GM19351 (cell line): ENCODE measurements around the gene EPHA4.

Source experiments
- ATAC-seq: cut with Tn5 transposase; IDR thresholded peaks from one replicate; pipeline ENCODE4 v1.9.1; 2021; ENCODE audit warnings: mild to moderate bottlenecking, moderate library complexity; ENCODE audit not compliant: unreplicated experiment

The EPHA4 gene

GRCh38 chr2:221410487-221410886 is 161.6 kb downstream of the EPHA4 start:
- no peak for ATAC-seq

- no peak for ATAC-seq
These were observed 164.3 kb downstream of the EPHA4 start for GRCh38 chr2:221407765-221408164.

GRCh38 chr2:221405521-221405920 is 166.6 kb downstream of the EPHA4 start:
- ATAC-seq, result no peak

- ATAC-seq, result no peak
These were observed 170.0 kb downstream of the EPHA4 start for GRCh38 chr2:221402072-221402471.

GRCh38 chr2:221400411-221400810 is 171.7 kb downstream of the EPHA4 start:
- ATAC-seq, result no peak

GRCh38 chr2:221399183-221399582 is 172.9 kb downstream of the EPHA4 start:
- ATAC-seq, result no peak

- ATAC-seq, result no peak
These were observed 174.9 kb downstream of the EPHA4 start for GRCh38 chr2:221397187-221397586.

GRCh38 chr2:221392228-221392881 is 179.7 kb downstream of the EPHA4 start:
- ATAC-seq, result no peak

GRCh38 chr2:221390878-221391277 is 181.2 kb downstream of the EPHA4 start:
- no peak for ATAC-seq

GRCh38 chr2:221389904-221390303 is 182.2 kb downstream of the EPHA4 start:
- ATAC-seq, result no peak

- no peak for ATAC-seq
These were observed 182.7 kb downstream of the EPHA4 start for GRCh38 chr2:221389421-221389820.

- ATAC-seq, result no peak
These were observed 183.2 kb downstream of the EPHA4 start for GRCh38 chr2:221388891-221389290.

- ATAC-seq, result no peak
These were observed 186.4 kb downstream of the EPHA4 start for GRCh38 chr2:221385716-221386115.

- ATAC-seq, result no peak
These were observed 190.1 kb downstream of the EPHA4 start for GRCh38 chr2:221381928-221382488.

- no peak for ATAC-seq
These were observed 191.4 kb downstream of the EPHA4 start for GRCh38 chr2:221380686-221381085.

- ATAC-seq, result no peak
These were observed 192.0 kb downstream of the EPHA4 start for GRCh38 chr2:221380062-221380461.

- no peak for ATAC-seq
These were observed 194.5 kb downstream of the EPHA4 start for GRCh38 chr2:221377597-221377996.

GRCh38 chr2:221377066-221377465 is 195.0 kb downstream of the EPHA4 start:
- no peak for ATAC-seq

- no peak for ATAC-seq
These were observed 197.9 kb downstream of the EPHA4 start for GRCh38 chr2:221374234-221374633.

- no peak for ATAC-seq
These were observed 199.2 kb downstream of the EPHA4 start for GRCh38 chr2:221372907-221373306.

- ATAC-seq, result no peak
These were observed 199.8 kb downstream of the EPHA4 start for GRCh38 chr2:221372159-221372884.

GRCh38 chr2:221371347-221371746 is 200.8 kb downstream of the EPHA4 start:
- no peak for ATAC-seq
